Neutrophil (primary cell): ENCODE data around the gene WDR70.

Source experiments
- H3K27ac ChIP-seq: fragments of 200-600 bp; sonication (generic); 2 replicates; pipeline ENCODE4 v1.5.1; 2016; ENCODE audit warnings: mild to moderate bottlenecking, moderate library complexity
- H3K27me3 ChIP-seq: fragments of 200-600 bp; sonication (generic); 2 replicates; pipeline ENCODE4 v1.6.0; 2016; ENCODE audit warnings: mild to moderate bottlenecking
- H3K36me3 ChIP-seq: fragments of 200-600 bp; sonication (generic); 2 replicates; pipeline ENCODE4 v1.5.1; 2017
- H3K4me1 ChIP-seq, 2 experiments: fragments of 200-600 bp in 1 of 2; sonication (generic) in 1 of 2; 1 replicate in 1 of 2; 2 replicates in 1 of 2; pipeline versions ENCODE4 v1.5.1 to v1.6.1; 2013 to 2016; ENCODE audit warnings: low read depth in 1 of 2, low read length in 1 of 2, mild to moderate bottlenecking in 1 of 2, moderate library complexity in 1 of 2; ENCODE audit not compliant: control insufficient read depth in 1 of 2, insufficient read depth in 1 of 2
- H3K4me3 ChIP-seq, 2 experiments: fragments of 200-600 bp in 1 of 2; sonication (generic) in 1 of 2; 1 replicate in 1 of 2; 2 replicates in 1 of 2; pipeline ENCODE4 v1.5.1; 2013 to 2016; ENCODE audit warnings: low read depth in 1 of 2, low read length in 1 of 2, mild to moderate bottlenecking in 1 of 2, moderate library complexity in 1 of 2
- H3K9me3 ChIP-seq: fragments of 200-600 bp; sonication (generic); 2 replicates; pipeline ENCODE4 v1.5.1; 2016
- CTCF ChIP-seq: fragments of 200-600 bp; sonication (generic); IDR thresholded peaks from 2 replicates; pipeline ENCODE4 v1.5.1; 2016; ENCODE audit warnings: antibody characterized with exemption

WDR70 gene

GRCh38 chr5:37417347-37417746 lies 38.2 kb downstream of the WDR70 start:
- Histone ChIP-seq H3K4me3 (no peak overlapping the region), H3K9me3 (no peaks in the 10 kb centered on the region), H3K4me1 (no peaks in the 10 kb centered on the region), H3K36me3 (peaks cover 5% of the 10 kb centered on the region), H3K27ac (no peak overlapping the region), H3K27me3 (no peaks in the 10 kb centered on the region)
- TF ChIP-seq CTCF = no peak

- no peak overlapping the region for H3K4me3 ChIP-seq
- TF ChIP-seq CTCF = no peak
- H3K27ac ChIP-seq = no peak overlapping the region
- no peaks in the 10 kb centered on the region for H3K27me3 ChIP-seq
- no peaks in the 10 kb centered on the region for H3K4me1 ChIP-seq
- H3K9me3 ChIP-seq = no peaks in the 10 kb centered on the region
- H3K36me3 ChIP-seq = peaks cover 13% of the 10 kb centered on the region
These were observed 45.3 kb downstream of the WDR70 start for GRCh38 chr5:37424441-37424840.

- Histone ChIP-seq H3K4me1 (no peaks in the 10 kb centered on the region), H3K36me3 (peaks cover 13% of the 10 kb centered on the region), H3K27me3 (no peaks in the 10 kb centered on the region), H3K4me3 (no peak overlapping the region), H3K27ac (no peak overlapping the region), H3K9me3 (no peaks in the 10 kb centered on the region)
- TF ChIP-seq CTCF = no peak
These were observed 48.9 kb downstream of the WDR70 start for GRCh38 chr5:37428044-37428443.

GRCh38 chr5:37435261-37435660 lies 56.1 kb downstream of the WDR70 start:
- no peak for TF ChIP-seq CTCF
- H3K4me1 ChIP-seq = no peaks in the 10 kb centered on the region
- H3K4me3 ChIP-seq = no peak overlapping the region
- H3K27me3 ChIP-seq = no peaks in the 10 kb centered on the region
- H3K36me3 ChIP-seq = peaks cover 6% of the 10 kb centered on the region
- no peak overlapping the region for H3K27ac ChIP-seq
- no peaks in the 10 kb centered on the region for H3K9me3 ChIP-seq

- peaks cover 6% of the 10 kb centered on the region for H3K36me3 ChIP-seq
- no peak for TF ChIP-seq CTCF
- no peak overlapping the region for H3K4me3 ChIP-seq
- H3K27me3 ChIP-seq = no peaks in the 10 kb centered on the region
- no peak overlapping the region for H3K27ac ChIP-seq
- H3K4me1 ChIP-seq = no peaks in the 10 kb centered on the region
- no peaks in the 10 kb centered on the region for H3K9me3 ChIP-seq
These were observed 57.2 kb downstream of the WDR70 start for GRCh38 chr5:37436146-37436934.
